CD14-positive monocyte (primary cell): ENCODE data around the gene ZNF385C. TPM values are rescaled to one million over a fixed set of nuclear protein-coding genes. Genes with fewer than 3 reads are reported as not detected.

ENCODE experiments used
- DNase-seq, 3 donors: peaks; one replicate each; pipeline ENCODE4 v3.0.0-alpha.2; 2011 to 2022
- H2AFZ ChIP-seq: 2 replicates; pipeline ENCODE4 v1.6.0; 2012; ENCODE audit warnings: mild to moderate bottlenecking, low read depth, low read length, inconsistent platforms; ENCODE audit not compliant: insufficient read depth, poor library complexity, severe bottlenecking
- H3K27ac ChIP-seq, 2 donors: 1 replicate in 1 of 2; 2 replicates in 1 of 2; pipeline ENCODE4 v1.5.1; 2012 to 2013; ENCODE audit warnings: low read length in 2 of 2, control low read depth in 1 of 2, inconsistent platforms in 1 of 2, low read depth in 1 of 2, mild to moderate bottlenecking in 1 of 2
- H3K27me3 ChIP-seq, 2 donors: one replicate each; pipeline versions ENCODE4 v1.6.0 to v1.6.1; 2011 to 2013; ENCODE audit warnings: low read length in 2 of 2; ENCODE audit not compliant: control insufficient read depth in 2 of 2, insufficient read depth in 2 of 2
- H3K36me3 ChIP-seq, 2 donors: replicated peaks in 1 of 2; 1 replicate in 1 of 2; 2 replicates in 1 of 2; pipeline versions ENCODE4 v1.5.1 to v1.6.1; 2012 to 2013; ENCODE audit warnings: low read length in 2 of 2, control low read depth in 1 of 2, inconsistent platforms in 1 of 2, mild to moderate bottlenecking in 1 of 2; ENCODE audit not compliant: insufficient read depth in 2 of 2, control insufficient read depth in 1 of 2
- H3K4me1 ChIP-seq, 2 donors: 1 replicate in 1 of 2; 2 replicates in 1 of 2; pipeline versions ENCODE4 v1.5.1 to v1.6.1; 2012 to 2013; ENCODE audit warnings: low read length in 2 of 2, control low read depth in 1 of 2, inconsistent platforms in 1 of 2, mild to moderate bottlenecking in 1 of 2, moderate library complexity in 1 of 2; ENCODE audit not compliant: insufficient read depth in 2 of 2, control insufficient read depth in 1 of 2
- H3K4me2 ChIP-seq: replicated peaks from 2 replicates; pipeline ENCODE3; 2012; ENCODE audit warnings: low read length, moderate library complexity, mild to moderate bottlenecking; ENCODE audit not compliant: poor library complexity, severe bottlenecking; ENCODE audit errors: extremely low read depth
- H3K4me3 ChIP-seq, 3 experiments: fragments of 200-600 bp in 1 of 3; sonication (generic) in 1 of 3; replicated peaks in 1 of 3; 1 replicate in 2 of 3; 2 replicates in 1 of 3; pipeline ENCODE4 v1.5.1; 2011 to 2013; ENCODE audit warnings: low read length in 3 of 3, mild to moderate bottlenecking in 3 of 3, control low read depth in 2 of 3, low read depth in 2 of 3, inconsistent platforms in 1 of 3, moderate library complexity in 1 of 3
- H3K79me2 ChIP-seq: 2 replicates; pipeline ENCODE4 v1.6.0; 2012; ENCODE audit warnings: mild to moderate bottlenecking, control low read depth, inconsistent platforms, low read length, moderate library complexity; ENCODE audit not compliant: insufficient read depth
- H3K9ac ChIP-seq: 2 replicates; pipeline ENCODE4 v1.6.0; 2017; ENCODE audit warnings: low read length, mild to moderate bottlenecking; ENCODE audit not compliant: insufficient read depth, poor library complexity, severe bottlenecking
- H3K9me3 ChIP-seq, 2 donors: replicated peaks in 1 of 2; 1 replicate in 1 of 2; 2 replicates in 1 of 2; pipeline versions ENCODE4 v1.5.1 to v1.6.1; 2012 to 2013; ENCODE audit warnings: low read length in 2 of 2, control low read depth in 1 of 2; ENCODE audit not compliant: control insufficient read depth in 1 of 2, insufficient read depth in 1 of 2
- H4K20me1 ChIP-seq: 2 replicates; pipeline ENCODE4 v1.6.0; 2012; ENCODE audit warnings: mild to moderate bottlenecking, low read length, control low read depth, moderate library complexity; ENCODE audit not compliant: insufficient read depth
- H3K27ac Mint-ChIP-seq, 7 donors: one replicate each; pipeline ENCODE4 v1.8.0; 2020; ENCODE audit warnings: mild to moderate bottlenecking in 7 of 7, mixed read lengths in 7 of 7, moderate library complexity in 6 of 7, inconsistent platforms in 2 of 7
- H3K27me3 Mint-ChIP-seq, 3 donors: one replicate each; pipeline ENCODE4 v1.8.0; 2021 to 2022; ENCODE audit warnings: low read depth in 3 of 3, mild to moderate bottlenecking in 3 of 3, mixed read lengths in 3 of 3, moderate library complexity in 3 of 3, inconsistent platforms in 1 of 3
- H3K36me3 Mint-ChIP-seq, 2 donors: one replicate each; pipeline ENCODE4 v1.8.0; 2020; ENCODE audit warnings: mixed read lengths in 2 of 2, inconsistent platforms in 1 of 2, mild to moderate bottlenecking in 1 of 2
- H3K4me1 Mint-ChIP-seq: one replicate; pipeline ENCODE4 v1.8.0; 2020; ENCODE audit warnings: mild to moderate bottlenecking, mixed read lengths
- H3K4me3 Mint-ChIP-seq, 2 donors: one replicate each; pipeline ENCODE4 v1.8.0; 2020; ENCODE audit warnings: mild to moderate bottlenecking in 2 of 2, mixed read lengths in 2 of 2, moderate library complexity in 1 of 2
- H3K9me3 Mint-ChIP-seq, 7 donors: one replicate each; pipeline ENCODE4 v1.8.0; 2020 to 2022; ENCODE audit warnings: mixed read lengths in 7 of 7, mild to moderate bottlenecking in 6 of 7, moderate library complexity in 6 of 7, inconsistent platforms in 2 of 7
- CTCF ChIP-seq: fragments of 200-600 bp; IDR thresholded peaks from one replicate; pipeline ENCODE4 v1.8.0; 2022; ENCODE audit warnings: antibody characterized with exemption, mild to moderate bottlenecking
- WGBS: methylation state at CpG from one replicate; pipeline ENCODE4 v1.1.5; 2013; ENCODE audit warnings: missing lambda C conversion rate; ENCODE audit not compliant: insufficient coverage; 5-methylcytosine and 5-hydroxymethylcytosine counted together
- intact Hi-C, 2 donors: fragments of 100-400 bp; cut with micrococcal nuclease; formaldehyde crosslinking; loops; one replicate each; pipeline versions ENCODE4 v1.15.0 to v1.15.1; 2023
- polyA plus RNA-seq, 3 donors: library from polyadenylated mRNA; depleted of rRNA in 1 of 3; unstranded in 2 of 3; stranded (reverse) in 1 of 3; fragments of 300-500 nt in 2 of 3; fragments of >200 nt in 1 of 3; fragmentation: Illumina TruSeq in 2 of 3; gene quantifications; 1 replicate in 2 of 3; 2 replicates in 1 of 3; pipeline ENCODE4 v1.2.3, GENCODE V29; 2012 to 2021

The ZNF385C gene
- polyA plus RNA-seq, 3 donors, result 0.09 to 0.55 TPM; not detected in 1

DNA sequence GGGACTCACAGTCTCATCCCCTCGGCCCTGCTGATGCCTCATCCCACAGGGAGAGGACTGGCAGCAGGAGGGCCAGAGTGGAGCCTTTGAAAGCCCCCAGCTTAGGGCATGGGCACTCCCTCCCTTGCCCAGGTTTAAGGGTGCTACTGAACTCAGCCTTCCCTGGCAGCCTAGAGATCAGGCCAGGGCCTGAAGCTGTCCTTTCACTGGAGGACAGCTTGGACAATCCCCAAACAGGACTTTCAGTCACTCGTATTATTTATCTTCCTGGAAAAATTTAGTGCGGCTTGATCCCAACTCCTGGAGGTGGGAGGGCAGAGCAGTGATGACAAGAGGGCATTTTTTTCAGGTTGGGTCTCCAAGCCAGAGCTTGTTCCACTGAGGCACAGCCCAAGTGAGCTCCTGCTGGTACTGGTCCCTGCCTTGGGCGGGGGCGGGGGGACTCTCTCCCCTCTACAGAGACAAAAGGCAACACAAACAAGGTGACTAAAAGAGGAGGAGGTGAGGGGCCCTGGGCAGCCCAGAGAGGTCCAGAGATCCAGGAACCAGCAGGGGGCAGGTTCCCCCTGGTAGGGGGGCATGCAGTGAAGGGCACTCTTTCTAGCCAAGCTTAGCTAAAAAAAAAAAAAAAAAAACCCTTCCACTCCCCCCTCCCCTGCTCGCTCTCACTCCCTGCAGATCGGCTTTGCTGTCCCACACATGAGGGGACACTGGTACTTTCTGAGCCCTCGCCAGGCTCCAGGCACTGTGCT is 1.7 kb downstream of the ZNF385C start:
- H3K9ac ChIP-seq, result no peak overlapping the region
- Mint-ChIP-seq H3K4me3 (peak overlapping the region in 1 of 2 donors; percentile 46), H3K36me3 (no peaks in the 10 kb centered on the region), H3K27me3 (peaks cover 22 to 30% (median 25%) of the 10 kb centered on the region in 3 donors), H3K9me3 (no peaks in the 10 kb centered on the region), H3K27ac (no peak overlapping the region), H3K4me1 (peaks cover 10% of the 10 kb centered on the region)
- no peak overlapping the region for H2AFZ ChIP-seq
- H3K27ac ChIP-seq, result no peak overlapping the region
- no peaks in the 10 kb centered on the region for H3K9me3 ChIP-seq
- H3K79me2 ChIP-seq, result no peaks in the 10 kb centered on the region
- H3K4me3 ChIP-seq, result no peak overlapping the region
- H4K20me1 ChIP-seq, result no peaks in the 10 kb centered on the region
- DNase-seq, result no peak
- peaks cover 13 to 24% of the 10 kb centered on the region in 2 donors for H3K27me3 ChIP-seq
- intact Hi-C loops, result no loop called here
- no peak overlapping the region for H3K4me2 ChIP-seq
- no peaks in the 10 kb centered on the region for H3K36me3 ChIP-seq
- WGBS, result 93% methylated on average over 2 of the region's 8 CpGs
- H3K4me1 ChIP-seq, result peaks cover 6 to 7% of the 10 kb centered on the region in 2 donors
- no peak for TF ChIP-seq CTCF

GRCh38 chr17:42094375-42095069 is 3.8 kb downstream of the ZNF385C start:
- H3K27me3 Mint-ChIP-seq, result peaks cover 23 to 31% (median 28%) of the 10 kb centered on the region in 3 donors

More at GRCh38 chr17:42094375-42095069, 3.8 kb downstream of the ZNF385C start:
- H3K27me3 ChIP-seq, result peaks cover 13 to 24% of the 10 kb centered on the region in 2 donors
- intact Hi-C loops, result no loop called here
- H3K9me3 ChIP-seq, result no peaks in the 10 kb centered on the region
- no peak overlapping the region for H3K4me3 Mint-ChIP-seq
- H3K36me3 Mint-ChIP-seq, result no peaks in the 10 kb centered on the region
- H3K4me1 Mint-ChIP-seq, result peaks cover 10% of the 10 kb centered on the region
- H2AFZ ChIP-seq, result no peak overlapping the region
- no peak for TF ChIP-seq CTCF
- H3K27ac Mint-ChIP-seq, result no peak overlapping the region
- no peak for DNase-seq
- H3K79me2 ChIP-seq, result no peaks in the 10 kb centered on the region
- peaks cover 6 to 7% of the 10 kb centered on the region in 2 donors for H3K4me1 ChIP-seq
- H3K27ac ChIP-seq, result no peak overlapping the region
- WGBS, result 86% methylated on average over 4 of the region's 12 CpGs
- H3K36me3 ChIP-seq, result no peaks in the 10 kb centered on the region
- H3K9me3 Mint-ChIP-seq, result no peaks in the 10 kb centered on the region
- H3K9ac ChIP-seq, result no peak overlapping the region
- H3K4me3 ChIP-seq, result no peak overlapping the region
- H3K4me2 ChIP-seq, result no peak overlapping the region
- H4K20me1 ChIP-seq, result no peaks in the 10 kb centered on the region
